SK-N-DZ (cell line): ENCODE measurements around the gene AATK.
A peak's percentile ranks its signal among the peaks of the same experiment; 100 is the strongest.

ENCODE experiments used
- DNase-seq: peaks from one replicate; pipeline ENCODE4 v3.0.0-alpha.2; 2015; ENCODE audit warnings: low spot score

Gene AATK

DNA sequence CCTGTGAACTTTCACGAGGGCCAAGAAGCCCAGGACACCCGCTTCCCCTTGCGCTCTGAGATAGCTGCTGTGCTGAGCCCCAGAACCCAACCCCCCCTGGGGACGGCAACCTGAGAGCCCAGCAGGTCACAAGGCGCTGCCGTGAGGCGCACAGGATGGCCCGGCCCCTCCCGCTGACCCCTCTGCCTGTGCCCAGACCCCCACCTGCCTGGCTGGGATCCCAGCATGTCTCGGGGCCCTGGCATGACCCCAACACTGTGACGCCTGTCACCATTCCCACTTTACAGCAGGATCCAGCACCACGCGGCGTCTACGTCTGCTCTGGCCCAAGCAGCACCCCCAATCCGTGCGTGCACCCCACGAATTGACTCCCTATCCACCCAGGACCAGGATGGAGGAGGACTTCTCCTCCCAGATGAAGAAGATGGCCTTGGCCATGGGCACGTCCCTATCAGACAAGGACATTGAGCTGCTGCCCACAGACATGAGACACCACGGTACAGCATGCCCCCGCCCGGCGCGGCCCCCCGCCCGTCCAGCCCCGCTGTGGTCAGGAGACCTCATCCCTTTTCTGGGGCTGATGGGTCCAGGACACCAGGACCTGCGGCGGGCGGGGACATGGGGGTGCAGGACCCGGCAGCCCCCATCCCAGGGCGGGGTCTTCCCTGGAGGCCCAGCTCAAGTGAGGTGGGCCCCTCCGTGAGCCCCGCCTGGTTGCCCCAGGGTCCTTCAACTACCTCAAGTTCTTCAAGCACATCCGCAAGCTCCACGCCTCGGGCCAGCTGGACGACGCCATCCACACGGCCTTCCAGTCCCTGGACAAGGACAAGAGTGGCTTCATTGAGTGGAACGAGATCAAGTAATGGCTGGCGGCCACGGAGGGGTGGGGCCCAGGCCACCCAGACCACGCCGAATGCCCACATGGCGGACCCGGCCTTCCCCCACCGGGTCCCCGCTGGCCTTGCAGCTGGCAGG lies 15.1 kb upstream of the AATK start:
- no peak for DNase-seq

DNA sequence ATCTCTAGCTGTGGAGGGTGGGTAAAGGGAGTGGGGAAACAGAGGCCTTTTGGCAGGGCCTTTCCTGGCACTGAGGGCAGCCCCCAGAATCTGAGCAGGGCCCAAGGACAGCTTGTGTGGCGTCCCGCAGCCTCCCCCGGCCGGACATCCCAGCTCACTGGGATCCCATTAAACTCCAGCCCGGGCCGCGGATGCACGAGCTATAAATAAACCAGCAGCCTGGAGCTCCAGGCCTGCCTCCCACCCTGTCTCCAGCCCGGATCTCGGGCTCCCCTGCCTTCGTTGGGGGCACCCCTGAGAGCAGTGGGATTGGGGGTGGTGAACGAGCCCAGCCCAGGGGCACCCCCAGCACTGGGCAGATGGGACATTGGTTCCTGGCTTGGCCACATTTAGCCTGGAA lies 13.8 kb upstream of the AATK start:
- no peak for DNase-seq

DNA sequence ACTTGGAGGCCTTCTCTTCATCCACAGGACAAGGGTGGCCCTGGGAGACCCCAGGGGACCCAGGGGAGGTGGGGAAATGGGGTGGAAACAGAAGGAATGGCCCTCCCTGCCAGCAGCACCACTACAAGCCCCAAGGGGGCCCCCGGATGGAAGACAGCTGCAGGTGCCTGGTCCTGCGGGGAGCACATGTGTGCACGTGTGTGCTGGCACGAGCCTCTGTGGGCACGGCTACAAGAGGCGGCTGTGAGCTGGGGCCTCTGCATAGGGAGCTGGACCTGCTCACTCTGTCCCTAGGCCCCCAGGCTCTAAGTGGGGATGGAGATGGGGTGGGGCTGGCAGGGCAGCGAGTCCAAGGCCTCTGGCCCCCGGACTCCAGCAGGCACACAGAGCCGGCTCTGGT lies 13.2 kb upstream of the AATK start:
- DNase-seq = no peak

DNA sequence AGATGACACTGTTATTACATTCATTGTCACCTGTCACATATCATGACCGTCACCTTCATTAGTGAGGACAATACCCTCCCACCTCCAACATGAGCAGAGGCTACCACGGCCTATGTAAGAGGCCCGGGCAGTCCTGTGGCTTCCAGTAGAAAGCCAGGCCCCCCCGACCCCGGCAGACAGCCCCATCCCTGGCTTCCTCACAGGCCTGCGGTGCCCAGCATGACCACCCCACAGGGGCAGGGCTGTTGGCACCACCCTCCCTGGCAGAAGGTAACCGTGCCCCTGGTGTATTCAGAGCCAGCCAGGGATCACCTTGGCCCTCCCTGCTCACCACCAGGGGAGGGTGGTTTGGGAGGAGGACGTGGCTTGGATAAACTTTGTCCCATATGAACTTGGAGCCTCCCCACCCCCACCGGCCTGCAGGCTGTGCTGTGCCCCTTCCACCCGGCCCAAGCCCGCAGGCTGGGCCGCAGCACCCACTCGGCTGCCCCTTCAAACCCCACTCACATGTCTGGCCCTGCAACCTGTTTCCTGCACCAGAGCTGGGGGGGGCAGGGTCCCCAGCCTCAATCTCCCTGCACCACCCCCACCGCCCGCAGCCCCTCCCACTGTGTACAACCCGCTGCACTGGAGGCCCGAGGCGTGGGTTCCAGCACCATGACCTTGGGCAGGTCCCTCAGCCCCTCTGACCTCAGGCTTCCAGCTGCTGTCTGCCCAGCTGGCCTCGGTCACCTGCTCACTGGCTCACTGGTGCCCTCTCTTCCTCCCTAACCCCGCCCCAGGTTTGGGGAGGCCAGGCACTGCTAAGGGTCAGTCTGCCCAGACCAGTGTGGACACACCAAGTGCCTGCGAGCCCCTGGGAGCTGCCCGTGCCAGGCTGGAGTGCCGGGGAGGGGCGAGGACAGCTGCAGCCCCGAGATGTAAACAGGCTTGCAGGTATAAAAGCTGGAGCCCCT lies 12.4 kb upstream of the AATK start:
- no peak for DNase-seq

DNA sequence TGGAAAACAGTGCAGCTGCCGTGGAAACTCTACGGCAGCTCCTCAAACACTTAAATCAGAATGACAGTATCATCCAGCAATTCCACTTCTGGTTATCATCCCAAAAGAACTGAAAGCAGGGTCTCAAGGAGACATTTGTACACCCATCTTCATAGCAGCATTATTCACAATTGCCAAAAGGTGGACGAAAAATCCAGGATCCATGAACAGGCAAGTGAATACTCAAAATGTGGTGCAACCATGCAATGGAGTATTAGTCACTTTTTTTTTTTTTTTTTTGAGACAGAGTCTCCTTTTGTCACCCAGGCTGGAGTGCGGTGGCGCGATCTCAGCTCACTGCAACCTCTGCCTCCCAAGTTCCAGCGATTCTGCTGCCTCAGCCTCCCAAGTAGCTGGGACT lies 10.6 kb upstream of the AATK start:
- DNase-seq = no peak

DNA sequence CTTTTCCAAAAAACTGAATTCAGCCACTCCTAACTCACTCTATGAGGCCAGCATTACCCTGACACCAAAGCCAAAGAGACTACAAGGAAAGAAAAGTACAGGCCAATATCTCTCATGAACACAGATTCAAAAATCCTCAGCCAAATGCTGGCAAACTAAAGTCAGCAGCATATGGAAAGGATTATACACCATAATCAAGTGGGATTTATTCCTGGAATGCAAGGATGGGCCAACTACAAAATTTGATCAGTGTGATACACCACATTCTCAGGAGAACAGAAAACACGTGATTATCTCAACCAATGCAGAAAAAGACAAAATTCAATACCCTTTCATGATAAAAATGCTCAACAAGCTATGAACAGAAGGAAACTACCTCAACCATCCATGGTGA lies 7.7 kb upstream of the AATK start:
- DNase-seq = no peak

DNA sequence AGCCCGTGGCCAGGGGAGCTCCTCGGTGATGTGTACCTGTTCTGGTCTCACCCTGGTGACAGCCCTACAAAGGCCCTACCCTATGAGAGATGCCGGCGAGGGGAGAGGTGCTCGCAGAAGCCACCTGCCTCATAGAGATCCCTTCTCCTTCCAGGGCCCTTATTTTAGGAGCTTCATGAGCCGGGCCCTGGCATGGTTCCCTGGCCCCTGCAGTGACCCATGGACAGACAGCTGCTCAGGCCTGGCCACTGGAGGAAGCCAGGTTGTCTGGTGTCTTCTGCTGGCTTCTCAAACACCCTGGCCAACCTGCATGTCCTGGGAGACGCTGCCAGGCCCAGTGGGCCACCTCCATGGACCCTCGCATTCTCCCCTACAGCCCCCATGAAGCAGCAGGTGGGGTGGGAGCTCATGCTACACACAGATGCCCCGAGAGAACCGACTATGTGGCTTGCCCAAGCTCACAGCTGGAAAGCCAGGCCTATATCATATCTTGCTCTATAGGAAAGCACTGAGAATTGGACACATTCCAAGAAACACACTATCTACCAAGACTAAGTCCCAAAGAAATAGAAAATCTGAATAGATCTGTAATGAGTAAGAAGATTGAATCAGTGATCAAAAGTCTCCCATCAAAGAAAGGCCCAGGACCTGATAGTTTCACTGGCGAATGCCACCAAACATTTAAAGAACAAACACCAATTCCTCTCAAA lies 7.2 kb upstream of the AATK start:
- no peak for DNase-seq

DNA sequence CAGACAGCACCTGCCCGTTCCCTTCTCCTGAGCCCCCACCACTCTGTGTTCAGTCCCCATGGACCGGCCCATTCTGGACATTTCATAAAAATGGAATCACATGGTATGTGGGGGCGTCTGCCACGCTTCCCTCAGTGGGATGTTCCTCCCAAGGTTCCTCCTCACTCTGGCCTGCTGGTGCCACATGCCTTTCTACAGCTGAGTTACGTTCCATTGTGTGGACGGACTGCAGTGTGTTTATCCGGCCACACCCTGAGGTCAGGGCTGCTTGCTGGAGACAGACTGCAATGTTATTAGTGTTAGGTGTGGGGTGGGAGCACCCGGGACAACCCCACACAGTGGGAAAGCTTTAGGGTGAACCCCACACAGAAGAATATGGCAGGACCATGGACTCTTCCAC lies 5.9 kb upstream of the AATK start:
- DNase-seq = no peak

DNA sequence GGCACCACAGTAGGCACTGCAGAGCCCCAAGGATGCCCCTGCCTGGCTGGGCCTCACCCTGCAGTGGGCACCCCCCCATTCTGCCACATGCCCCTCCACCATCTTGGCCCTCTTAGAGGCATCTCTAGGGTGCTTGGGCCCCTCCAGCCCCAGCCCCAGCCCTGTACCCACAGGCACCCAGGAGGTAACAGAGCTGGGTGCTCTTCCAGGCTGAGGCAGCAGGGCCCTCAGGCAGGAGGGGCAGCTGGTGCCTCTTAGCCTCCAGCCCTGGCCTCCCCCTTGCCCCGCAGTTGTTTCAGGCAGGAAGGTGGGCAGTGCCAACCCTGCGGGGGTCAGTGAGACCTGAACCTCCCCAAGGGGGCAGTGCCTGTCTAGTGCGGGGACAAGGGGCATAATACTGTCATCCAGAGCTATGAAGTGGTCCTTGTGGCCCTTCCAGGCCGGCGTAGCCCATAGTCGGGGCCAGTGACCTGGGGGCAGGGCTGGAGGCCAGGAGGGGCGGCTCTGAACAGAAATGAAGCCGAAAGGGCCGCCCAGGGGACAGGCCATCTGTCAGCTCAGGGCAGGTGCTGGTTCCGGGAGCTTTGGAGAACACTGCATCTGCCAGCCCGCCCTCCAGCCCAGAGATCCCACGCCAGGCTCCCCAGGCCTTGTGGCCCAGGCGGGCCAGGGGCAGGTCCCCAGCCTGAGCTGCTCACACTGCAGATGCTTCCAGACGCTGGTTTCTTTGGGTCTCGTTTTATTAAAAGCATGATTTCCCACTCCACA lies 4.9 kb upstream of the AATK start:
- no peak for DNase-seq

DNA sequence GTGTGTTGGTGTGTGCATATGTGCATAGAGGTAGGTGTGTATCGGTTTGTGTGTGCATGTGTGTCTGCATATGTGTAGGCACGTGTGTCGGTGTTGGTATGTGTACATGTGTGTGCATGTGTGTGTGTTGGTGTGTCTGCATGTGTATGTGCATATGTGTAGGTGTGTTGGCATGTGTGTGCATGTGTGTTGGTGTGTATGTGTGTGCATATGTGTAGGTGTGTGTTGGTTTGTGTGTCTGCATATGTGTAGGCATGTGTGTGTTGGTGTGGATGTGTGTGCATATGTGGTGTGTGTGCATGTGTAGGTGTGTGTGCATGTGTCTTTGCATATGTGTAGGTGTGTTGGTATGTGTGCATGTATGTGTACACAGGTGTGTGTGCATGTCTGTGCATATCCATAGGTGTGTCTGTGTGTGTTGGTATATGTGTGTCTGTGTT lies 3.9 kb upstream of the AATK start:
- DNase-seq = no peak

DNA sequence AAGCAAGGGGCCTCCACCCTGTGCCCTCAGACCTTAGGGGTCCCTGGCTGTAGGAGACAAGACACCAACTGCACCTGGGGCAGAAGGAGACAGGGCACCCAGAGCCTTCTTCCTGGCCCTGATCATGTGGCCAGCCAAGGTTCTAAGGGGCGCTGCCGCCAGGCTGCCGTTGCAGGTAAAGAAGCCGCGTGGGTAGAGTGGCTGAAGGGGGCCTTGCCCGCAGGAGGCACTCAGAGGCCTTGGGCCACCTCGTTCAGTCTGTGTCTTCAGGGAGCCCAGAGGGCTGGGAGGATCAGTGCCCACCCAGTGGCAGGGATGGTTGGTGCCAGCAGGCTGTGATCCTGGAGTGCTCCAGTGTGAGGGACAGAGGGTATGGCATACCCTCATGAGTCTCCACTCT lies 1.6 kb upstream of the AATK start:
- no peak for DNase-seq

DNA sequence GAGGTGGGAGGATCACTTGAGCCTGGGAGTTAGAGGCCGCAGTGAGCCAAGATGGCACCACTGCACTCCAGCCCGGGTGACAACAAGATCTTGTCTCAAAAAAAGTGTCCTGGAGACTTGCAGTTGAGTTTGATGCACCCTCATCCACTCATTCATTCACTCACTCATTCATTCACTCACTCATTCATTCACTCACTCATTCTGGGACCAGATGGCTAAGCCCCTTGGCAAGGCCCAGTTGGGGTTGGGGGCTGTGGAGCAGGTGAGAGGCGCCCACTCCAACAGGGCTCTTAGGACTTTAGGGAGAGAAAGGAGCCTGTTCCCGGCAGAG lies 1.1 kb upstream of the AATK start:
- no peak for DNase-seq

DNA sequence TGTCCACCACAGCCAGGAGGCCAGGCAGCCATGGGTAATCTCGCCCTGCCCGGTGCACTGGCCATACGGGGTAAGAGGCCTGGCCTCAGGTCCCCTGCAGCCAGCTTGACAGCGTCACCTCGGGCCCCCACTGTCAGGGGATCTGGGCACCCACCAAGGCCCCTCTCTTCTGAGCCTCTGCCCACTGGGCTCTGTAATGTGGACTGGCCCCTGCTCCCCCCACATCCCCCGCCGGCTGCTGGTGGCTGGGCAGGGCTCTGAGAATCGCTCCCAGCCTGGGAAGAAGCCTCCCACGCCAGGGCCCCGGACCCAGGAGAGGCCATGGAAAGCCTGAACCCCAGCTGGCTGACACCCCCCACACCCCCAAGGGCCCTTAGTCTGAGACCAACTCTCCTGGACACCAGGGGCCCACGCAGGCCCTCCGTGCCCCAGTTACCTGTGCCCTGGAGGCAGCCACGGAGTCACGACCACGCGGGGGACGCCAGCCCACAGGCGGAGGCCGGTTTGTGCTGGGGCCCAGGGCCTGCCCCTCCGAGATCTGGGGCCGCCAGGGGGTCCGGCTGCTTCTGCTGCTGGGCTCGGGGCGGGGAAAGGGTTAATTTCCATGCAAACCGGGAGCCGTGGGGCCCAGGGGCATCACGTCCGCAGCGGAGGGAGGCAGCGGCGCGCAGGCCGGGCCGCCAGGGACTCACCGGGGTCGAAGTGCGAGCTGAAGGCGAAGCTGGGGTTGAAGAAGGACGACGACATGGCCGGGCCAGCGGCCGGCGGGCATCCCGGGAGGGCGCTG lies 582 bp downstream of the AATK start, which contains the start of gene PVALEF:
Gene PVALEF, plus strand, starts transcription at position 262 of the 787 bp plus-strand sequence. CDS start 15,720 bp downstream, outside the sequence.
- peak; percentile 53 for DNase-seq

DNA sequence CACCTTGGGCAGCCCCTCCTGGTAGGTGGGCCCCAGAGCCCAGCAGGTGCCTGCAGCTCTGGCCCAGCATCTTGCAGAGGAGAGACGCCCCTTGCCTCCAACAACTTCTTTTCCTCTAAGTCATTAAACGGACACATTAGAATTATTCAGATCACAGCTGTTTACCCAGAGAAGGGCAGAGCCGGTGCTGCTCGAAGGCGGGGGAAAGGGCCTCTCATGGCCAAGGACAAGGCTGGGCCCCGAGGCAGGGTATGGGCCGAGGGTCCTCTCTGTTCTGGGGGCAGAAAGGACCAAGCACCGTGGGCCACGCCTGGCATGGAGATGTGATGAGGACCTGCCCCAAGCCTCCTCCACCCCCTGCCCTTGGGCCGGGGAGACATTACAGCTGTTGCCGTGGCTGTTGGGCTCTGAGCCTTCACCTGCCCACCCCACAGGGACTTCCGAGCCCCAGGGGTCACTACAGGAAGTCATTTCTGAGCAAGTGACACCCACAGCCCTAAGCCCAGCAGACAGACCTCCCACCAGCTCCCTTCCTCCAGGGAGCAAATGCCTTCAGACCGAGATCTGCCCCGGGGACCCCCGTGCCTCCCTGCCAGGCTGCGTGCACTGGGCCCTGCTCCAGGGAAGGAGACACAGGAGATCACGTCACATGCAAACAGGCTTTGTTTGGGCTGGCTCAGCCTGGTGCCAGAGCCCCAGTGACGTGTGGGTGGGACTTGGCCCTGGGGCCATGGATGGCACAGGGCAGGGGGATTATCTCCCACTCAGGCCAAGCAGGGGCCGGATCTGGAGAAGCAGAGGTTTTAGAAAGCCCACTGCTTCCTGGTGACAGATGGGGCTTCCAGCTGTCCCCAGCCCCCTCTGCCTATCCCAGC lies 1.4 kb downstream of the AATK start:
- DNase-seq = no peak

DNA sequence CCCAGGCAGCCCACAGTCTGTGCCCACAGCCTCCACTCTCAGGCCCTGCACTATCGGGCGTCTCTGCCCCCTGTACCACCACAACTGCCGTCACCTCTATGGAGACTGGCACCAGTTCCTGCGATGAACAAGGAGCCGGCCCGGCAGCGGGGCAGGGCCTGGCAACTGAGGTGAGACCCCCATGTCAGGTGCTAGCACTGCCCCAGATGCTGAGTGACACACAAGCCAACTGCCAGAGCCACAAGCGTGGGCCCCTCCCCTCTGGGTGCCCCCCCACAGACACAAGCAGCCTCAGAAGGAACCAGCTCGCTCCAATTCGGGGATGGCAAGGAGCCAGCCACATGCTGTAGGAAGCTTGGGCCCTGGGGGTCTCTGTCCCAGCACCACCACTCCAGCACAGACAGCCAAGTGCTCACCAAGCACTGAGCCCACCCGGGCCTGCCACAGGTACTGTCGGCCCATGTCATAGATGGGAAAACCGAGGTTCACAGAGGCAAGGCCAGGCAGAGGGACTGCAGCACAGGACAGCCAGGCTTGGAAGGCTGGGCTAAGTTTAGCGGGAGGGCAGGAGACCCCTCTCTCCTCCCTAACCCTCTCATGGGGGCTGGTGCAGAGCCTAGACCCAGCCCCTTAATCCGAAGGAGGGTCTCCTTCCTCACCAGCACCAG lies 2.2 kb downstream of the AATK start:
- DNase-seq = no peak

DNA sequence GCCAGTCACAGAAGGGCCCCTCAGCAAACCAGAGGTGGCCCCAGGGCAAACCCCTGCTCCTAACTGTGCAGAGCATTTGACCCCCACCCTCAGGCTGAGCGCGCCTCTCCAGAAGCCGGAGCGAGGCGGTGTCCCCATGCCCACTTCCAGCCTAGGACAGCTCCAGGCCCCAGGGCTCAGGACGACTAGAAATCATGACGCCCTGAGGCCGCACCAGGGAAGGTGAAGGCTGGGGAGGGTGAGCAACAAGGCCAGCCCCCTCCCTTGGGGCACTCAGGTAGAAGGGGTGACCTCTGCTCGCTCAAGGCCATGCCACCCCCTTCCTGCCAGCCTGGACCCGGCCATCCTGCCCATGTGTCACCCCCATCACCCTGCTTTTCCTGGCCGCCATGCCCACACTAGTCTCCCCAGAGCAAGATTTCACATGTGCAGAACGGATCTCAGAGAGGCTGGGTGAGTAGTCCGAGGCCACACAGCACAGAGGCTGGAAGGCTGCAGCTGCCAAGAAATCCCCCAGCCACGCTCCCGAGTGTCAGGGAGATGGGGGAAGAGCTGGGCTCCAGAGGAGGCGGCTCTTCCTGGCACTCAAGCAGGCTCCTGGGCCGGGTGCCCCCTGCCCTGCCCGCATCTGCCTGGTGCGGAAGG lies 2.8 kb downstream of the AATK start:
- no peak for DNase-seq

DNA sequence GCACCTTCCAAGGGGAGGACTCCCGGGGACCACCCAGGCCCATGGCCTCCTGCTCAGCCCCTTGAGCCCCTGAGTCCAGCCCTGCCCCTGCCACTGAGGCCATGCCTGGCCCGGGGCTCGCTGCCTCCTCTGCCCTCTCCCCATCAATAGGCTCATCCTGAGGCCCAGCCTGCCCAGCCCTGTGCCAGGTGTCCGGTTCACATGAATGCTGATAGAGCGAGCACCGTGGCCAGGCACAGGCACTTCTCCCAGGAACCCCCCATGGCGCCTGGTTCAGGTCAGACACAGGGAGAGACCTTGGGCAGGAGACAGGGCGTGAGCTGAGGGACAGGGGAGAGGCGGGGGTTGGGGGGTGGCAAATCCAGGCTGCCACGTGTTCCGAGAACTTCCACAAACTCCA lies 3.5 kb downstream of the AATK start:
- no peak for DNase-seq

DNA sequence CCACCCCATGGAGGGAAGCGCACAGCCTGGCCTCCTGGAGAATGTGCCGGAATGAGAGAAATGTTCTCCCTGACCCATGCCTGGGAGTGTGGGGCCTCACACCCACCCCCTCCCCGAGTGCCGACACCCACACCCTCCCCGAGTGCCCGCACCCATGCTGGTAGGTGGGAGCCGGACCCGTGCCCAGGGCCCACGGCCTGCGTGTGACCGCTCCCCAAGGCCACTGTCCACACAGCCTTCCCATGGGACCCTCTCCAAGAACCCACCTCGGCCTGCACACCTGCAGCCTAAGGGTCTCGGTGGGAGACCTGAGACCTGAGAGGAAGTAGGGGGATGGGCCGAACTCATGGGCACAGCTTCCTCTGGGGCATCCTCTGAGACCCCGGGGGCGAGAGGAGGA lies 4.0 kb downstream of the AATK start:
- no peak for DNase-seq
